HG02885 (cell line): ENCODE results near the gene WDR20.

ENCODE experiments used
- ATAC-seq: cut with Tn5 transposase; IDR thresholded peaks from one replicate; pipeline ENCODE4 v1.9.1; 2021; ENCODE audit warnings: mild to moderate bottlenecking; ENCODE audit not compliant: unreplicated experiment, poor library complexity

Gene WDR20

DNA sequence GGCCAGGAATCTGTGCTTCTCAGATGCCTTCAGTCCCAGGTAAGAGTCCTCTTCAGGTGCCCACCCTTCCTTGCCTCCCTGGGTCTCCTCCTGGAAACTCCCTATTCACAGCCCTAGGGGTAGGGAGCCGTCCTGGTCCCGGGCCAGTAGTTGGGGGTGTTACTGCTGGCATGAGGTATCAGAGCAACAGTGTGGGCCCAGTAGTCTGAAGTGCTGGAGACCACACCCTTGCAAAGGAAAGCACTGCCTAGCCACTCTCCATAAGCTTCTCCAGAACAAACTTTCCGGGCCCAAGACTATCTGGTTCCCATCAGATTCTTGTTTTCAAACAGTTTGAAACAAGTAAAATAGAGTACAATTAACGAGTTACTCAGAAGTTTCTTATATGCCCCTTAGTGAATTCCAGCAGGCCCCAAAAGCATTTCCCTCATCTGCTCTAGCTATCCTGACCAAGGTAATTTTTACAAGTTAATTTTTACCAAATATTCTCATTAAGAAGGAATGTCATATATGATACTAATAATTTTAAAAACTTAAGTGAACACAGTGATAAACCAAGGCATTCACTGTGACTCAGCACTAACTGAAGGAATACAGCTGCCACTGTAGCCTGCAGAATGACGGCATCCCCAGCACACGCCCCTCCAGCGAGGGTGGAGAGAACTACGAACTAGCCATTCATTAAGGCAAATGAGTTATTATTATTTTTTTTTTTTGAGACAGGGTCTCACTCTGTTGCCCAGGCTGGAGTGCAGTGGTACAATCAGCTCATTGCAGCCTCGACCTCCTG lies 115.9 kb downstream of the WDR20 start:
- no peak for ATAC-seq

DNA sequence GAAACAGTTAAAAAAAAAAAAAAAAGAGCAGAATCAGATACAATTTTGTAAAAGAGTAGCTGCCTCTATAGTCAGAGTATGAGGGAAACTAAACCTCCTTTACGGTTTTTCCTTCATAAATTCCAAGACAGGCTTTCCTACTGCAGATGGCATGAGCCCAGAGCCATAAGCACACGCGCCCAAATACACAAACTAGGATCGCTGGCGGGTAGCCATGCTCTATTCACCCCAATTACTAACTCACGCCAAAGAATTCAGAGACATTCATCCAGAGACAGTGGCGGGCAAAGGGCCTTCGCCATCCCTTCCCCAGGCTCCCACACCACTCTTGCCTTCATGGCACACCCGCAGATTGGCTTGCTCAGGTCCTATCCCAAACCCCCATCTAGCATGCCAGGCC lies 117.0 kb downstream of the WDR20 start:
- ATAC-seq, result no peak

DNA sequence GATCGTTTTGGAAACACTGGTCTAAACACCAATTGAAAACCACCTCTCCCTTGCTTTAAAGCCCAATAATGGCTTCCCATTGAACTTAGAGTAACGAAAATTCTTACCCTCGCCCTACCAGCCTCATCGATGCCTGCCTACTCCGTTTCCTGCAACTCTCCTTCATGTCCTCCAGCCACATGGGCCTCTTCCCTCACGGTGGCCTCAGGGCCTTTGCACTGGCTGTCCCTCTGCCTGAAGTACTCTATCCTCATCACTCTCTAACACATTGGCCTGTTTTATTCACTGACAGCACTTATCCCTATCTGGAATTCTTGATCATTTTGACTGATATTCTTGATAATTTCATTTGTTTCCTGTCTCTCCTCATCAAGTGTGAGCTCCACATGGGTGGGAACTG lies 118.4 kb downstream of the WDR20 start:
- ATAC-seq, result no peak
